ENCODE data around the gene AQP10. TPM values are rescaled to one million over a fixed set of nuclear protein-coding genes. Genes with fewer than 3 reads are reported as not detected.

Gene AQP10
- total and polyA plus RNA-seq, 9 of the 15 experiments (the other 6 are each of a cell fraction or from before 2014, with no cell fraction given): 0.37 to 9.7 (median 1.9) TPM

GRCh38 chr1:154353460-154353904 is 32.6 kb downstream of the AQP10 start (continued):
- TF ChIP-seq CREB1 (IDR thresholded peaks at IDR 0.05) (peak; percentile 13; the same call in 1 of the 2 replicates), CREB1 (CRISPR knock-in tag; IDR thresholded peaks at IDR 0.05) (no peak), NFXL1 (CRISPR knock-in tag; IDR thresholded peaks at IDR 0.05) (no peak), DNMT1 (IDR thresholded peaks at IDR 0.05) (peak; percentile 94; the same call in 1 of the 2 replicates), TEAD4 (IDR thresholded peaks at IDR 0.05; ENCODE audit: low read length) (peak; percentile 87), TEAD4 (CRISPR knock-in tag; IDR thresholded peaks at IDR 0.05; ENCODE audit: borderline replicate concordance) (no peak), PYGO2 (tag; IDR thresholded peaks at IDR 0.05) (peak; percentile 72; the same call in 1 of the 2 replicates), ZNF316 (IDR thresholded peaks at IDR 0.05) (peak; percentile 47), CTBP1 (IDR thresholded peaks at IDR 0.05; ENCODE audit: borderline replicate concordance) (peak; percentile 97), SMARCA5 (IDR thresholded peaks at IDR 0.05) (peak; percentile 87), SIN3A (IDR thresholded peaks at IDR 0.05; ENCODE audit: borderline replicate concordance in 2 of 2, control insufficient read depth in 1 of 2, low read depth in 2 of 2, low read length in 2 of 2) (no peak), RBM22 (IDR thresholded peaks at IDR 0.05; ENCODE audit: low read depth, low read length, poor library complexity, severe bottlenecking) (no peak), ZNF766 (CRISPR knock-in tag; conservative IDR thresholded peaks at IDR 0.05) (0 out of 2 replicates have a peak, but pooled peaks have one; percentile 40), NR2F6 (CRISPR knock-in tag; IDR thresholded peaks at IDR 0.05) (peak; percentile 82; the same call in 1 of the 2 replicates), SAFB (IDR thresholded peaks at IDR 0.05; ENCODE audit: borderline replicate concordance, low read depth, low read length) (no peak), ZEB2 (IDR thresholded peaks at IDR 0.05) (peak; percentile 90), ELF4 (CRISPR knock-in tag; IDR thresholded peaks at IDR 0.05) (peak; percentile 71; the same call in 1 of the 2 replicates), ZBTB17 (CRISPR knock-in tag; IDR thresholded peaks at IDR 0.05) (0 out of 2 replicates have a peak, but pooled peaks have one; percentile 24), FOXA3 (CRISPR knock-in tag; conservative IDR thresholded peaks at IDR 0.05 in 1 of 2, IDR thresholded peaks at IDR 0.05 in 1 of 2) (no peak), EHMT2 (IDR thresholded peaks at IDR 0.05) (peak; percentile 88; the same call in 1 of the 2 replicates), MEF2D (tag; conservative IDR thresholded peaks at IDR 0.05; ENCODE audit: low read depth) (peak; percentile 73), PHB2 (IDR thresholded peaks at IDR 0.05; ENCODE audit: low read depth) (peak; percentile 64; the same call in 1 of the 2 replicates), MLLT1 (IDR thresholded peaks at IDR 0.05) (peak in 1 of 2 experiments; percentile 97), DPF2 (IDR thresholded peaks at IDR 0.05) (peak; percentile 93), HDAC1 (IDR thresholded peaks at IDR 0.05) (peak; percentile 84 to 97; a peak in 2 of 4 replicates), SMC3 (conservative IDR thresholded peaks at IDR 0.05; ENCODE audit: insufficient read depth, low read depth, low read length) (peak; percentile 25; the same call in 1 of the 2 replicates), ZBTB2 (IDR thresholded peaks at IDR 0.05) (peak; percentile 82), RBM14 (IDR thresholded peaks at IDR 0.05; ENCODE audit: borderline replicate concordance, insufficient read depth, low read depth, low read length) (no peak), ZBTB26 (CRISPR knock-in tag; IDR thresholded peaks at IDR 0.05) (0 out of 2 replicates have a peak, but pooled peaks have one; percentile 9)
